Cerebellar nuclear complex (tissue), 1 donor: ENCODE data around the gene MIA.
A peak's percentile ranks its signal among the peaks of the same experiment; 100 is the strongest.
"Not testable (repeated sequence)": the region's sequence is repeated elsewhere in the genome, so short reads cannot be mapped to it uniquely, and the experiment has no call there.

Experiments
- DNase-seq, 2 experiments: peaks; one replicate each; lab custom pipeline; 2025; lab: John Stamatoyannopoulos, UW

MIA gene

DNA sequence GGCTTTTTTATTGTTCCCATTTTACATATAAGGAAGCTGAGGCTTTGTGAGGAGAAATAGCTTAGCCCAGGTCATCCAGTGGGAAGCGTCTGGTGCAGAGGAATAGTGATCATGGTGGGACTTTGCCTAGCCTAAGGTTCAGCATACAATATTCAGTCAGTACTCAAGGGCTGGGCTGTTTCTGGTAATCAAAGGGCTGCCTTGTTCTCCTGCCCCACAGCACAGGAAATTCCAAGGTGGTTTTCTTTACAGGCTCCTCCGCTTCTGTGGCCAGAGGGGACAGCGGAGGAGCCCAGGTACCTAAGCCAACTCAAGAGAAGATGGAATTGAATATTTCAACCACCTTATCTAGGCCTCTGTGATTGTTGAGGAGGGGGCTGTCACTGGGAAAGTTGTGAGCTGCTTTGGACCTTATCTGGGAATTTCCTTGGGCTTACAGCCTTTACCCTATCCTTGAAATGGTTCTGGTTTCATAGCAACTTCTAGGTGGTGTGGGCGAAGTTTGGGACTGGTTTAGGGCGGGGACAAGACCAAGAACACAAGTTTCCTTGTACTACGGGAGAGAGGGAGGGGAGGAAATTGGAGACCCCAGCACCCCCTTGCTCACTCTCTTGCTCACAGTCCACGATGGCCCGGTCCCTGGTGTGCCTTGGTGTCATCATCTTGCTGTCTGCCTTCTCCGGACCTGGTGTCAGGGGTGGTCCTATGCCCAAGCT lies at the start of gene MIA:
MIA (plus strand) TSS at position 606 of the 716 bp plus-strand sequence; CDS start at position 628, 22 bp downstream.
- no peak for DNase-seq

DNA sequence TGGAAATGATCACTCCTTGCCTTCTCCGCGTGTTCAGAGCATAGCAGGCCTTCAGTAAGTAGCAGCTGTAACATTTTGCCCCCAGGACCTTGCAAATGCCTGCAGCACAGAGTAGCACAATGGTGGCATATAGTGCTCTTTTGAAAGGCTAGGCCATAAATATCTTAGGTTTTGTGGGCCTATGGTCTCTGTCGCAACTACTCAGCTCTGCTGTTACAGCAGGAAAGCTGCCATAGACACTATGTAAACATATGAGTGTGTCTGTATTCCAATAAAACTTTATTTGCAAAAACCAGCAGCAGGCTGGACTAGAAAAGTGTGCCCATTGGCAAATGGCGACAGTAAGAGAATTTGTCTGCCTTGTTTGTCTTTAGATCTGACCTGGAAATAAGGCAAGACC lies 49.0 kb upstream of the MIA start:
- no peak for DNase-seq

DNA sequence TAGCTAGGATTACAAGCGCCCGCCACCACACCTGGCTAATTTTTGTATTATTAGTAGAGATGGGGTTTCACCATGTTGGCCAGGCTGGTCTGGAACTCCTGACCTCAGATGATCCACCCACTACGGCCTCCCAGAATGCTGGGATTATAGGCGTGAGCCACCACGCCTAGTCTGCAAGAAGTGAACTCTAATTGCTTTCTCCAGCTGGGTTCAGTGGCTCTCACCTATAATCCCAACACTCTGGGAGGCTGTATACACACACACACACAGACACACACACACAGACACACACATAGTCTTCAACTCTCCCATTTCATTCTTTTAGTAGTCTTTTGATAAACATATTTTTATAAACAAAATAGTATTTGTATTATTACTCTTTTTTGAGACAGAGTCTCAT lies 45.3 kb upstream of the MIA start:
- not testable (repeated sequence) for DNase-seq

DNA sequence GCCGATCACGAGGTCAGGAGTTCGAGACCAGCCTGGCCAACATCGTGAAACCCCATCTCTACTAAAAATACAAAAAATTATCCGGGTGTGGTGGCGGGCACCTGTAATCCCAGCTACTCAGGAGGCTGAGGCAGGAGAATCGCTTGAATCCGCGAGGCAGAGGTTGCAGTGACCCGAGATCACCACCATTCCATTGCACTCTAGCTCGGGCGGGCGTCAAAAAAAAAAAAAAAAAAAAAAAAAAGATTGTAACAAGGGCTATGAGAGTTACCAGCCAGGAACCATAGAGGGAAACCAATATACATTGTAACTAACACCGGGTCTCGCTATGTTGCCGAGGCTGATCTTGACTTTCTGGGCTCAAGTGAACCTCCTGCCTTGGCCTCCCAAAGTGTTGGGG lies 43.0 kb upstream of the MIA start:
- DNase-seq = not testable (repeated sequence)

DNA sequence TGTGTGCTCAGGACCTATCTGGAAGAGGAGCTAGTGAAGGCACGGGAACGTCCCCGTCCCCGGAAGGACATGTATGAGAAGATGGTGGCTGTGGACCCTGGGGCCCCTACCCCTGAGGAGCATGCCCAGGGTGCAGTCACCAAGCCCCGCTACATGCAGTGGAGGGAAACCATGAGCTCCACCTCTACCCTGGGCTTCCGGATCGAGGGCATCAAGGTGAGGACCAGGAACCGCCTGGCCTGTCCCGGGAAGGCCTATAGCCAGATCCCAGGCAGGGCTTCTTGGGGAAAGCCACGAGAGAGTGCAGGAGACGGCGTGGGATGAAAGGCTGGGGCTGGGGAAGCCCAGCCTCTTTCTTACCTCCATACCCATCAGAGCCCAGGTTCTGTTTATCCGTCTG lies 42.2 kb upstream of the MIA start:
- no peak for DNase-seq

DNA sequence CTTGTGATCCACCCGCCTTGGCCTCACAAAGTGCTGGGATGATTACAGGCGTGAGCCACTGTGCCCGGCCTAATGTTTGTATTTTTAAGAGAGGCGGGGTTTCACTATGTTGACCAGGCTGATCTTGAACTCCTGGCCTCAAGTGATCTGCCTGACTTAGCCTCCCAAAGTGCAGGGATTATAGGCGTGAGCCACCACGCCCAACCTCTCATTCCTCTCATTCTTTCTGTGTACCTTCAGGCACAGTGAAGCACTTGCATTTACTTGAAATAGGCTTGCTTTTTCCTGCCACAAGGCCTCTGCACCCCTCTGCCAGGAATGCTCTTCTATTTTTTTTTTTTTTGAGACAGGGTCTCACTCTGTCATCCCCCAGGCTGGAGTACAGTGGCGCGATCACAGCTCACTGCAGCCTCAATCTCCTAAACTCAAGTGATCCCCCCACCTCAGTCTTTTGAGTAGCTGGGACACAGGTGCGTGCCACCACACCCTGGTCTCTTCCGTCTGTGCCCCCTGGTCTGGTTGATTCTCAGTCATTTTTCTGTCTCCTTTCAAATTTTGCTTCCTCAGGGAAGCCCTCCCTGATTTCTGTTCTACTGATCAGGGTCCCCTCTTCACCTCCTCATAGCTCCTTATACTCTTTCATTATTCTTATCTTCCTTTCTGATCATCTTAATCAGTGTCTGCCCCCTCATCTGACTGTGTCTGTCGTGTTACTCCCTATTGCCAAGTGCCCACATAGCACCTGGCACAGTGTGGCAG lies 40.1 kb upstream of the MIA start:
- DNase-seq = no peak

DNA sequence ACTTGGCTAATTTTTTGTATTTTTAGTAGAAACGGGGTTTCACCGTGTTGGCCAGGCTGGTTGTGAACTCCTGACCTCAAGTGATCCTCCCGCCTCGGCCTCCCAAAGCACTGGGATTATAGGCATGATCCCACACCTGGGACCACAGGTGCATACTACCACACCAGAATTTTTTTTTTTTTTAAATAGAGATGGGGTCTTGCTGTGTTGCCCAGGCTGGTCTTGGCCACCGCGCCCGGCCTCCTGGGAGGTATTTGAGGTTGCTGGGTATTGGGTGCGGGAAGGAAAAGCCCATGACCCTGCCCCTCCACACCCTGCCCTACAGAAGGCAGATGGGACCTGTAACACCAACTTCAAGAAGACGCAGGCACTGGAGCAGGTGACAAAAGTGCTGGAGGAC lies 38.7 kb upstream of the MIA start:
- no peak for DNase-seq

DNA sequence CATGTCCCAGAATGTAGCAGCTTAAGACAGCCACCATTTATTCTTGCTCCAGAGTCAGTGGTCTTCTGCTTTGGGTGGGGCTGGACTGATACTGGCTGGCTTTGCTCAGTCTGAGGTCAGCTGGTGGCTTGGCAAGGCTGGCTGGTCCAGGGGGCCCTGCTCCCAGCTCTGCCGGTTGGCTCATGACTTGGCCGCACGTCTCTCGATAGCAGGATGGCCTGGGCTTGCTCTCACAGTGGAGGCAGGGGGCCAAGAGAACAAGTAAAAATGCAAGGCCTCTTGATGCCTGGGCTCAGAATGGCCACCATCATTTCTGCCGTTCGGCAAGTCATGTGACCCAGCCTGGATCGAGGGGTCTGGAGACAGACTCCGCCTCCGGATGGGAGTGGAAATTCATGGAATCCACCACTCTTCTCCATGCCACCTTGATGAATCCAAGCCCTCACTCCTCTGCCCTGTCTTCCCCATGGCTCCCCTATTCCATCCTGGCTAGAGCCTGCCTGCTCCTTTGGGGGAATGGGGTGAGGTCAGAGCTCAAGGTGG lies 38.1 kb upstream of the MIA start:
- DNase-seq = no peak

DNA sequence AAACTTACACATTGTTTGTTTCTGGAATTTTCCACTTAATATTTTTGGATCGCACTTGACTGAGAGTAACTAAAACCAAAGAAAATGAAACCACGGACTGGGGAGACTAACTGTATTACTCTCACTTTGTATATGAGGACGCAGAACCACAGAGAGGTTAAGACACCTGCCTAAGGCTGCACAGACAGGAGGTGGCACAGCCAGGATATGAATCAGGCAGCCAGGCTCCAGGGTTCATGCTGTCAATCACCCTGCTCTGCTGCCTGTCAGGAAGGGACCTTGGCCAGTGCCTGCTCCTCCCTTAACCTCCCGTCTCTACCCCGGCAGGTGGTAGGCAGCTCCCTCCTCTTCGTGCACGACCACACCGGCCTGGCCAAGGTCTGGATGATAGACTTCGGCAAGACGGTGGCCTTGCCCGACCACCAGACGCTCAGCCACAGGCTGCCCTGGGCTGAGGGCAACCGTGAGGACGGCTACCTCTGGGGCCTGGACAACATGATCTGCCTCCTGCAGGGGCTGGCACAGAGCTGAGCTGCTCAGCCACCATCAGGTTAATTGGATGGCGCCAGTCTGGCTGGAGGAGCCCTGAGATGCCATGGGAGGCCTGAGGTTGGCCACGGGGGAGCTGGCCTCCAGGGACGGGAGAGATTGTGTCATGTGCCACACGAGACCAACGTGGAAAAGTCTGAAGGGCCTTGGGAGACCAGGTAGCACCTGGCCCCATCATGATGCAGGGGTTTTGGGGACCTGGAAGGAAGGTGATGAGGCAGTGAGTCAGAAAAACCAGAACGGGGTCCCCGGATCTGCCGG lies 36.1 kb upstream of the MIA start:
- DNase-seq = no peak

DNA sequence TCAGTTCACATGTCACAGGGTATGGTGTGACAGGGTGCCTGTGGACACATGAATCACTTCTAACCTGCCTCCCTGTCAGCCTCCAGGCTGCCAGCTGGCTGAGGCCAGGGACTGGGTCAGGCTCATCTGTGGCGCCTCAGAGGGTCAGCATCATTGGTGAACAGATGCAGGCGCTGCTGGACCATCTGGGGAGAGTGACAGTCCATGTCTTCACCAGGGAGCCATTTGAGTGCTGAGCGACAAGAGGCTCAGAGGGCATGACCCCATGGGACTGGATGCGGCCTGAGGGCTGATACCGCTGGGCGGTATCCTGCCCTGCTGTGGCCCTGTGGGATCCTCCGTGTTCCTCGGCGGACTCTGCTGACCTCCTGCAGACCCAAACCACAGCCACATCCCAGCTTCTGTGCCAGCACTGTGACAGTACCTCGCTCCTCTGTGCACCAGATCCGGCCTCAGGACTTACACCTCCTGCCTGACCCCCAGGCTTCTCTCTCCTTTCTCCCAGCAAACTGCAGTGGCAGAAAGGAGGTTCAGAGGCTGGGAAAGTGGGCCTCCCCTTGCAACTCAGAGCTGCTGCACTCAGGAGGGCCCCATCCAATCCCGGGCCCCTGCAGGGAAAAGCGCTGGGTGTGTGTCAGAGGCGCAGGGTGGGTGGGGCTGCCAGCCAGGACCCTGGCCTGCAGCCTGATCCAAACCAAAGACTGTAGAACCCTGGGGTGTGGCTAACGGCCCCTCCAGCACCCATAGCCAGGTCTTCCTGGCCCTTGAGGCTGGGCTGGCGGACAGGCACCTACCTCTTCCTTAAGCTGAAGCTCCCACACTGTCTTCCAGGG lies 35.2 kb upstream of the MIA start:
- DNase-seq = no peak

DNA sequence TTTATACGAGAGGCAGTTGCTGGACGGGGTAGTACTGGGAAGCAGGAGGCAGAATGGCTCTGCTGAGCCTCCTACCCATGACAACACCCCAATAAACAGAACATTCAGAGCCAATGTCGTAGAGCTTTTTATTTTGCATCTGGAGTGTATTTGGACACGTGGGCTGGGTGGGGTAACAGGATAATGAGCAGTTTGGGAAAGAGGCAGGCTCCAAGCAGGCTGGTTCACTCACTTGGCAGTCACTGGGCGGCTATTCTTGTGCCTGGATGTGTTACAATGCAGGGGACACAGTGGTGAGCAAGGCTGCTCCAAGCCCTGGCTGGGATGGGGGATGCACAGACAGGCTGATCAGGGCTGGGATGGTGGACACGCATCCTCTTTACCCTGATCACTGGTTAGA lies 34.6 kb upstream of the MIA start:
- no peak for DNase-seq

DNA sequence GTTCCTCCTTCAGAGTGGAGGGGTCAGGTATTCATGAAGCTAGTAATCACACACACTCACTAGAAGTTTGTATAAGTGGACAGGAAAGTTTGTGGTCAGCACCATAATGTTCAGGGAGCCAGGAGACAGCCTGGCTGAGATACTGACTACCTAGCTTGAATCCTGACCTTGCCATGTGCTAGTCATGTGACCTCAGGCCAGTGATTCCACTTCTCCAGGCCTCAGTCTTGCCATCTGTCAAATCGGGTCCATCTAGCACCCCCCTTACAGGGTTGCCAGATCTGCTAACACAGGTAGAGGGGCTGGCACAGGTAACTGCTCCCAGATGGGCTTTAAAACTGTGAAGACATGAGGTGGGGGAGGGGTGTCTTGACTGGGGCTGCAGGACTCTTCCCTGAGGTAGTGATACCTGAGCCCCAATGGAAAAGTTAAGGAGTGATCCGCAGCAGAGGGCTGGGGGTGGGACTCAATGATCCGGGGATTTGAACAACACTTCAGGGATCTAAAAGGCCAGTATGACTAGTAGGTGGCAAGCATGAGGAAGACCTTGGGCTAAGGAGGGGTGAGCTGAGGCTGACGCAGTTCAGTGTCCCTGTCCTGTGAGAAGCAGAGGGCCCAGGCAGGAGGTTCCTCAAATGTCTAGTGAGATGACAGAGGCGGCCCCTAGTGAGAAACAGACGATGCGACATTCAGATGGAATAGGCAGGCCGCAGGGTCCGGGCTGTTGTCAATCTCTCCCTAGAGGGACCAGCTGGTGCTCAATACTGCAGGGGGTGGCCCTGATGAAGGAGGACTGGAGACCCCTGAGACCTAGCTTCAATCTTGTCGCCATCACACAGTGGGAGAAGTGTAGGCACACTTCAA lies 33.6 kb upstream of the MIA start:
- DNase-seq = no peak

DNA sequence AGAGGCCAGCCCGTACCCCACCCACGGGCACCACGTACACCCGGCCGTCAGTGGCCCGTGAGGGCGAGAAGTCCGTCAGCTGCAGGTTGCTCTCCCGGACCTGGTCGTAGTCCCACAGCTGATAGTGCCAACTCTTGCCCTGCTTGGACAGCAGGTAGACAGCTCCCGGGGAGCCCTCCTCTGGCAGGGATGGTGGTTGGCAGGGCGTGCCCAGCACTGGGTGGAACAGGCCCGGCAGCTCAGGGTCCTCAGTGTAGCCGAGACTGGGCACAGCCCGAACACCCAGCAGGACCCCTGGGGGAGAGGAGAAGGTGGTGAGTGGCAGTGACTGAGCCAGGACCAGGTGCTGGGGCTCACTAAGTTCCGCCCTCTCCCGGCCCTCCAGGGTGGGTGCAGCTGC lies 32.8 kb upstream of the MIA start:
- no peak for DNase-seq

DNA sequence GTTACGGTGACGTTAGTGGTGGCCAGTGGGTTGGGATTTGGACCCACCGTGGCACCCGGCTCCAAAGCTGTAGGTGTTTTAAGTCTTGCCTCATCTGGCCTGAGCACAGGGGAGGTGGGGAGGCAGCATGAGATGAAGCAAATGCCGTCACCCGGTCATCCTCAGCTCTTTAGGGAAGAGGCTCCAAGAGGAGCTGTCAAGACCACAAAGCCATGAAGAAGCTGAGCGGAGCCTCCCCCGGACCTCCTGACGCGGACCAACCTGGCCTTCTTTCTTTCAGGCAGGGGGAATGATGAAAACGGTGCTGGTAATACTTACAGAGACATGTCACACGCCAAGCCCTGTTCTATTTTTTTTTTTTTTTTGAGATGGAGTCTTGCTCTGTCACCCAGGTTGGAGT lies 32.4 kb upstream of the MIA start:
- DNase-seq = no peak

DNA sequence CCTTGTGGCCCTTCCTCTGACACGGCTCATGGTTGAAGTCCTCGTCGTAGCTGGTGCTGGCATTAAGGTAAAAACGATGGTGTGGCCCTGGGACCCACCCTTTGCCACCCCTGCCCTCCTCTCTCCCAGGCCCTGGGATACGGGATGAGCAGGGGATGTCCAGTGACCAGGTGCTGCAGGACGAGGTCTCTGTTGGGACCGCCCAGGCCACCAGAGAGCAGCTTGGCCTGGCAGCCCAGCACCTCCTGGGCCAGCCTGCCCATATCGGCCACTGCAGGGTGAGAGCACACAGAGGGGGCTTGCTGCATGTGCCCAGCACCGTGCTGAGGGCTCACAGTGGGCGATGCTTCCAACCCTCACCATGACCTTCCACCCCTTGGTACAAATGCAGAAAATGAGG lies 31.4 kb upstream of the MIA start:
- no peak for DNase-seq

DNA sequence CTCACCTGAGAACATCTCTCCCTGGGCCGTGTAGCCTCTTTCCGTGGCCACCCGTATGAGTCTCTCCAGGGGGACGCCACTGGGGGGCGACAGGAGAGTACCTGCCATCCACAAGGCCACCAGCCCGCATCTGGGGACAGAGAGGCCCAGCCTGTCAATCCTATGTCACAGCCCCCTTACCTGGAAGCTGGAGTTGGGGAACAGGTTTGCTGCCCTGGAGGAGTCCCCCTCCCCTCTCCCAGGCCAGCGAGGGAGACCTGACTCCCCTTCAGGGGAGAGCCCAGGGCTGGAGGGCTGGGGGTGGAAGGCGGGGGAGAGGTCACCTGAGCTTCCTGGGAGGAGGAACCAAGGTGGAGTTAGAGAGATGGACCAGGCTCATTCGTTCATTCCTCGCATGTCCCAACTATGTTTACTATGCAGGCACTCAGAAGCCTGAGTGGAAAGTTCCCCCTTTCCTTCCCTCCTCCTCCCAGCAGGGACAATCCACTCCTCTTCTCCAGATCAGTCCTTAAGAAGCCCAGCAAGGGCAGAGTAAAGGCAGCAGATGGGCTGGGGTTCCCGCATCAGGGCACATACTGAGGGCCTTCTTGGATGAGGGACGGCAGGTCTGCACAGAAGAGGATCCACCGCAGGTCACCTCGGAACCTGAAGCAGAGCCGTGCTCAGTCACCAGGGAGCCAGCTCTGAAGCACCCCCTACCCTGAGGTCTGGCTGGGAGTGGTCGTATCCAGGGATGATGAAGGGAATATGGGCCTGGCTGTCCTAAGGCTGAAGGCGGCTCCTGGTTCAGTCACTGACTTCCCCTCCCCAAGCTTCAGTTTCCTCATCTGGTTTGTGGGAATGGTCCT lies 30.5 kb upstream of the MIA start:
- no peak for DNase-seq

DNA sequence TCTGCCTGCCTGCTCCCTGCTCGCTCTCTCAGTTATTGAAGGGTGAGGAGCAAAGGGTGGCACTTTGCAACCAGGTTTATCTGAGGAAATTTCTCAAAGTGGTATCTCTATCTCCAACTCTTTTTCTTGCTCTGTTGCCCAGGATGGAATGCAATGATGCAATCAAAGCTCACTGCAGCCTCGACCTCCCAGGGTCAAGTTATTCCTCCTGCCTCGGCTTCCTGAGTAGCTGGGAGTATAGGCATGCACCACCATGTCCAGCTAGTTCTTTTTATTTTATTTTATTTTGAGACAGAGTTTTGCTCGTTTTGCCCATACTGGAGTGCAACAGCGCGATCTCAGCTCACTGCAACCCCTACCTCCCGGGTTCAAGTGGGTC lies 29.9 kb upstream of the MIA start:
- DNase-seq = no peak

DNA sequence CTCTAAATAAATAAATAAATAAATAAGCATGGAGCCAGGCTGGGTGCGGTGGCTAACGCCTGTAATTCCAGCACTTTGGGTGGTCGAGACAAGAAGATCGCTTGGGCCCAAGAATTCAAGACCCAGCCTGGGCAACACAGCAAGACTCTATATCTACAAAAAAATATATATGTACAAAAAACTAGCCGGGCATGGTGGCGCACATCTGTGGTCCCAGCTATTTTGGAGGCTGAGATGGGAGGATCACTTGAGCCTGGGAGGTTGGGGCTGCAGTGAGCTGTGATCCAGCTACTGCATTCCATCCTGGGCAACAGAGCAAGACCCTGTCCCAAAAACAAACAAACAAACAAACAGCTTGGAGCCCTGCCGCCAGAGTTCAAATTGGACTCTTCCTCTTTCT lies 27.8 kb upstream of the MIA start:
- DNase-seq = no peak

DNA sequence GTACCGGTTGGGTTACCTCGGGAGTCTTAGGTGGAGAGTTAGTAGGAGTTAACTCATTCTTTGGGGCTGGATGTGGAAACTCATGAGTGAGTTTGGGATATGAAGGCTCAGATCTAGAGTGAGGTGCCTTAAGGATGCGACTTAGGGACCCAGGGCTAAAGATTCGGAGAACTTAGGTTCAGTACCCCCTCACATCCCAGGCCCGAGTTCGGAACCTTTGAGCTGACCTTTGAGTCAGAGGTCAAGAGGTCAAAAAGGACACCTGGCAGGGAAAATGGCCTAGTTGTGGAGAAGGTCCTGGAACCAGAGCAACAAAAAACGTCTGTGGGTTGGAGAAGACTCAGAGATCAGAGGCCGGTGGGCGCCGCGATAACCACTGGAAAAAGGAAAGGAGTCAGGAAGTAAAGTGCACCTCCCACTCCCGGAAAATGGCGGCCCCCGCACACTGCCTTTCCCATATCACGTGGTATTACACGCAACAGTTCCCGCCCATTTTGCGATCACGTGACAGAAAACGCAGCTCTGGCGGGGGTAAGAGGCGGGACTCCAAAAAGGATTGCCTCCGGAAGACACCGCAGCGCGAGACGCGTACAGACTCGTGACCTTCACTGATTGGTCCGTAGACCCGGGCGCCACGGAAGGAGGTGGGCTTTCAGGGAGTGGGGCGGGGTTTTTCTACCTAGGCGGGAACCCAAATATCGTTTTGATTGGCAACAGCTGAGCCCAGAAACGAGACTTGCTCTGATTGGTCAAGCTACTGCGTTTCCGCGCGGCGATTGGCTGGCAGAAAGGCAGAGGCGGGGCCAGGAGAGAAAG lies 25.1 kb upstream of the MIA start, which contains the start of gene ACTMAP:
ACTMAP (minus strand) TSS at position 420 of the 816 bp plus-strand sequence. CDS start 674 bp downstream, outside the sequence.
- DNase-seq = peak; percentile 99 to 100
